PC-3 (cell line): ENCODE results near the gene EFR3B. TPM values are rescaled to one million over a fixed set of nuclear protein-coding genes. Genes with fewer than 3 reads are reported as not detected.

Experiments used
- ATAC-seq: fragments of 200-7000 bp; cut with Tn5 transposase; 2 replicates; pipeline ENCODE4 v1.9.1; 2020; ENCODE audit warnings: mild to moderate bottlenecking, moderate library complexity
- BruUV-seq: library from RNA; stranded (reverse); fragments of 400-500 nt; replicated peaks from 2 replicates; lab custom pipeline; 2021; lab: Mats Ljungman, UMichigan
- CTCF ChIA-PET: fragments of 300-600 bp; sonication (Branson Sonifier 250); formaldehyde crosslinking; loops from one replicate; lab custom pipeline; 2022; ENCODE audit warnings: antibody characterized with exemption; lab: Charles Lee
- POLR2A ChIA-PET: fragments of 300-600 bp; sonication (Branson Sonifier 250); formaldehyde crosslinking; loops from one replicate; lab custom pipeline; 2022; ENCODE audit warnings: antibody characterized with exemption; ENCODE audit not compliant: unreplicated experiment; lab: Charles Lee
- DNase-seq: peaks from one replicate; pipeline ENCODE4 v3.0.0-alpha.2; 2015
- H2AFZ ChIP-seq: fragments of 300-600 bp; sonication (generic); 2 replicates; pipeline ENCODE4 v1.6.0; 2016; ENCODE audit warnings: antibody characterized with exemption, low read length
- H3F3A ChIP-seq: fragments of 300-600 bp; sonication (generic); one replicate; pipeline ENCODE4 v1.6.0; 2017; ENCODE audit warnings: antibody characterized with exemption, low read length, control low read depth, mild to moderate bottlenecking; ENCODE audit not compliant: unreplicated experiment
- H3K27ac ChIP-seq: fragments of 300-600 bp; sonication (generic); 2 replicates; pipeline ENCODE4 v1.5.1; 2016; ENCODE audit warnings: mild to moderate bottlenecking, low read length
- H3K27me3 ChIP-seq: fragments of 300-600 bp; sonication (generic); 2 replicates; pipeline ENCODE4 v1.6.1; 2016; ENCODE audit warnings: low read length, mixed read lengths
- H3K36me3 ChIP-seq: fragments of 300-600 bp; sonication (generic); 2 replicates; pipeline ENCODE4 v1.6.1; 2016; ENCODE audit warnings: low read depth, mixed run types, low read length, mixed read lengths
- H3K4me1 ChIP-seq: fragments of 300-600 bp; sonication (generic); 2 replicates; pipeline ENCODE4 v1.5.1; 2016; ENCODE audit warnings: low read length; ENCODE audit not compliant: insufficient read depth
- H3K4me2 ChIP-seq: fragments of 300-600 bp; sonication (generic); 2 replicates; pipeline ENCODE4 v1.6.0; 2016; ENCODE audit warnings: low read length
- H3K4me3 ChIP-seq: fragments of 300-600 bp; sonication (generic); 2 replicates; pipeline ENCODE4 v1.5.1; 2016; ENCODE audit warnings: mild to moderate bottlenecking, low read length, mixed read lengths
- H3K79me2 ChIP-seq: fragments of 300-600 bp; sonication (generic); 2 replicates; pipeline ENCODE4 v1.6.1; 2017; ENCODE audit warnings: low read length, mixed read lengths
- H3K9ac ChIP-seq: fragments of 300-600 bp; sonication (generic); 2 replicates; pipeline ENCODE4 v1.6.0; 2016; ENCODE audit warnings: mild to moderate bottlenecking, low read length
- H3K9me2 ChIP-seq: fragments of 300-600 bp; sonication (generic); replicated peaks from 2 replicates; pipeline ENCODE4 v1.6.1; 2016; ENCODE audit warnings: mixed run types, low read length, mixed read lengths
- H3K9me3 ChIP-seq: fragments of 300-600 bp; sonication (generic); 2 replicates; pipeline ENCODE4 v1.6.1; 2016; ENCODE audit warnings: low read length, mixed read lengths
- H4K20me1 ChIP-seq: fragments of 300-600 bp; sonication (generic); 2 replicates; pipeline ENCODE4 v1.6.1; 2016; ENCODE audit warnings: low read length, mixed read lengths
- CTCF ChIP-seq: fragments of 300-600 bp; sonication (generic); conservative IDR thresholded peaks from 2 replicates; pipeline ENCODE4 v1.5.1; 2017; ENCODE audit warnings: antibody characterized with exemption, low read depth, mild to moderate bottlenecking, low read length
- EZH2 ChIP-seq: fragments of 300-600 bp; sonication (generic); IDR thresholded peaks from one replicate; pipeline ENCODE4 v1.6.1; 2017; ENCODE audit warnings: antibody characterized with exemption, mild to moderate bottlenecking, low read length; ENCODE audit not compliant: unreplicated experiment
- EZH2phosphoT487 ChIP-seq: fragments of 300-600 bp; sonication (generic); IDR thresholded peaks from 2 replicates; pipeline ENCODE4 v1.6.1; 2018; ENCODE audit warnings: mild to moderate bottlenecking, antibody characterized with exemption, low read length, borderline replicate concordance
- intact Hi-C: fragments of 100-400 bp; cut with micrococcal nuclease; formaldehyde crosslinking; loops from 2 replicates; pipeline ENCODE4 v1.9.0; 2023
- total RNA-seq: library from RNA; depleted of rRNA; stranded (reverse); fragments of >200 nt; gene quantifications from 2 replicates; pipeline ENCODE4 v1.2.3, GENCODE V29; 2014

Gene EFR3B
- total RNA-seq, 1 experiment from 2014 or later, result 4.6 TPM

GRCh38 chr2:25089605-25090315 is 47.9 kb downstream of the EFR3B start:
- DNase-seq (no peak), ATAC-seq (no peak)
- Histone ChIP-seq H3K27me3 (no peaks in the 10 kb centered on the region), H3K79me2 (no peaks in the 10 kb centered on the region), H3K9ac (no peak overlapping the region), H3K4me1 (no peaks in the 10 kb centered on the region), H3F3A (no peaks in the 10 kb centered on the region), H3K9me3 (no peaks in the 10 kb centered on the region), H3K4me2 (no peak overlapping the region), H3K9me2 (no peaks in the 10 kb centered on the region), H4K20me1 (no peaks in the 10 kb centered on the region), H3K36me3 (no peaks in the 10 kb centered on the region), H3K27ac (no peak overlapping the region), H3K4me3 (no peak overlapping the region), H2AFZ (no peak overlapping the region)
- POLR2A ChIA-PET, result no interaction called here
- TF ChIP-seq EZH2, result no peak
- TF ChIP-seq CTCF, result no peak
- no peak for TF ChIP-seq EZH2phosphoT487
- CTCF ChIA-PET, result no interaction called here
- BruUV-seq, result no TSS peak
- intact Hi-C loops, result no loop called here

GRCh38 chr2:25090801-25091200 is 48.9 kb downstream of the EFR3B start:
- H3K27ac ChIP-seq, result no peak overlapping the region
- no peaks in the 10 kb centered on the region for H3F3A ChIP-seq
- no peaks in the 10 kb centered on the region for H3K79me2 ChIP-seq
- no peaks in the 10 kb centered on the region for H4K20me1 ChIP-seq
- no peaks in the 10 kb centered on the region for H3K4me1 ChIP-seq
- no peaks in the 10 kb centered on the region for H3K27me3 ChIP-seq
- intact Hi-C loops, result no loop called here
- DNase-seq (no peak), ATAC-seq (no peak)
- no TSS peak for BruUV-seq
- ChIA-PET CTCF (no interaction called here), POLR2A (no interaction called here)
- no peak overlapping the region for H3K9ac ChIP-seq
- H3K36me3 ChIP-seq, result no peaks in the 10 kb centered on the region
- no peak overlapping the region for H3K4me2 ChIP-seq
- H2AFZ ChIP-seq, result no peak overlapping the region
- no peaks in the 10 kb centered on the region for H3K9me2 ChIP-seq
- H3K4me3 ChIP-seq, result no peak overlapping the region
- TF ChIP-seq CTCF (no peak), EZH2 (no peak), EZH2phosphoT487 (no peak)
- H3K9me3 ChIP-seq, result no peaks in the 10 kb centered on the region

- Histone ChIP-seq H3K36me3 (no peaks in the 10 kb centered on the region), H3K4me3 (no peak overlapping the region), H3K79me2 (no peaks in the 10 kb centered on the region), H3K27me3 (no peaks in the 10 kb centered on the region), H3K9ac (no peak overlapping the region), H3K4me1 (no peaks in the 10 kb centered on the region), H2AFZ (no peak overlapping the region), H3F3A (no peaks in the 10 kb centered on the region), H3K9me3 (no peaks in the 10 kb centered on the region), H3K4me2 (no peak overlapping the region), H3K27ac (no peak overlapping the region), H4K20me1 (no peaks in the 10 kb centered on the region), H3K9me2 (no peaks in the 10 kb centered on the region)
- no peak for ATAC-seq
- CTCF ChIA-PET, result no interaction called here
- POLR2A ChIA-PET, result no interaction called here
- no peak for DNase-seq
- BruUV-seq, result no TSS peak
- no peak for TF ChIP-seq CTCF
- no peak for TF ChIP-seq EZH2phosphoT487
- no peak for TF ChIP-seq EZH2
- intact Hi-C loops, result no loop called here
These were observed 49.4 kb downstream of the EFR3B start for GRCh38 chr2:25091265-25091664.
